HEK293T (cell line): ENCODE measurements around the gene SLFN13.

Experiments
- ARNT ChIP-seq: fragments of 450-650 bp; IDR thresholded peaks from 2 replicates; pipeline ENCODE4 v1.6.1; 2017; ENCODE audit warnings: mild to moderate bottlenecking
- BHLHE40 ChIP-seq: fragments of 450-650 bp; IDR thresholded peaks from 2 replicates; pipeline ENCODE4 v1.6.1; 2016; ENCODE audit warnings: mild to moderate bottlenecking, moderate library complexity, borderline replicate concordance
- ELF4 ChIP-seq: fragments of 450-650 bp; IDR thresholded peaks from 2 replicates; pipeline ENCODE4 v1.6.1; 2017; ENCODE audit warnings: antibody characterized with exemption
- FOXA1 ChIP-seq: fragments of 450-650 bp; IDR thresholded peaks from 2 replicates; pipeline ENCODE4 v1.6.1; 2016; ENCODE audit warnings: mild to moderate bottlenecking
- FOXM1 ChIP-seq: fragments of 450-650 bp; IDR thresholded peaks from 2 replicates; pipeline ENCODE4 v1.6.1; 2017; ENCODE audit warnings: mild to moderate bottlenecking, borderline replicate concordance
- HDGF ChIP-seq: fragments of 450-650 bp; IDR thresholded peaks from 2 replicates; pipeline ENCODE4 v1.6.1; 2017; ENCODE audit warnings: antibody characterized with exemption, borderline replicate concordance
- LEF1 ChIP-seq: fragments of 450-650 bp; IDR thresholded peaks from 2 replicates; pipeline ENCODE4 v1.6.1; 2017; ENCODE audit warnings: mild to moderate bottlenecking, borderline replicate concordance
- NFRKB ChIP-seq: fragments of 450-650 bp; IDR thresholded peaks from 2 replicates; pipeline ENCODE4 v1.6.1; 2016; ENCODE audit warnings: mild to moderate bottlenecking, moderate library complexity
- PKNOX1 ChIP-seq: fragments of 450-650 bp; IDR thresholded peaks from 2 replicates; pipeline ENCODE4 v1.6.1; 2016
- SP1 ChIP-seq: fragments of 450-650 bp; IDR thresholded peaks from 2 replicates; pipeline ENCODE4 v1.6.1; 2017
- TARDBP ChIP-seq: fragments of 450-650 bp; IDR thresholded peaks from 2 replicates; pipeline ENCODE4 v1.6.1; 2016
- ZNF384 ChIP-seq: fragments of 450-650 bp; IDR thresholded peaks from 2 replicates; pipeline ENCODE4 v1.6.1; 2016

- TF ChIP-seq TARDBP: no peak
- no peak for TF ChIP-seq BHLHE40
- no peak for TF ChIP-seq FOXA1
- no peak for TF ChIP-seq SP1
- no peak for TF ChIP-seq FOXM1
- TF ChIP-seq ARNT: no peak
- no peak for TF ChIP-seq LEF1
- no peak for TF ChIP-seq ELF4
- TF ChIP-seq ZNF384: no peak
- no peak for TF ChIP-seq HDGF
- no peak for TF ChIP-seq NFRKB
- TF ChIP-seq PKNOX1: no peak
Measured at GRCh38 chr17:35488991-35489390, 40.4 kb upstream of the SLFN13 start.
